ENCODE measurements around the gene RNF123.

Gene RNF123

GRCh38 chr3:49689046-49689907 lies at the start of gene RNF123, which contains the start of gene MST1:
RNF123 (plus strand) TSS chr3:49689557; CDS start chr3:49691166, 1,609 bp downstream.
MST1 (minus strand) TSS chr3:49689474; CDS start chr3:49688691, 783 bp downstream.
- peak; percentile 85 for DNase-seq (ENCODE audit: low read depth, low spot score)

- DNase-seq (ENCODE audit: low read depth, low spot score), result no peak
Measured at GRCh38 chr3:49641292-49641691, 48.1 kb upstream of the RNF123 start.

- no peak for DNase-seq (ENCODE audit: low read depth, low spot score)
Measured at GRCh38 chr3:49641921-49642707, 47.2 kb upstream of the RNF123 start.

- no peak for DNase-seq (ENCODE audit: low read depth, low spot score)
Measured at GRCh38 chr3:49642708-49643145, 46.6 kb upstream of the RNF123 start.

GRCh38 chr3:49644684-49645083 lies 44.7 kb upstream of the RNF123 start:
- DNase-seq (ENCODE audit: low read depth, low spot score), result no peak

GRCh38 chr3:49646236-49646635 lies 43.1 kb upstream of the RNF123 start:
- DNase-seq (ENCODE audit: low read depth, low spot score), result no peak

- no peak for DNase-seq (ENCODE audit: low read depth, low spot score)
Measured at GRCh38 chr3:49647741-49648140, 41.6 kb upstream of the RNF123 start.

- DNase-seq (ENCODE audit: low read depth, low spot score), result no peak
Measured at GRCh38 chr3:49648354-49649019, 40.9 kb upstream of the RNF123 start.

- no peak for DNase-seq (ENCODE audit: low read depth, low spot score)
Measured at GRCh38 chr3:49649576-49649975, 39.8 kb upstream of the RNF123 start.

GRCh38 chr3:49650177-49650576 lies 39.2 kb upstream of the RNF123 start:
- DNase-seq (ENCODE audit: low read depth, low spot score), result no peak

- no peak for DNase-seq (ENCODE audit: low read depth, low spot score)
Measured at GRCh38 chr3:49650637-49651036, 38.7 kb upstream of the RNF123 start.

- DNase-seq (ENCODE audit: low read depth, low spot score), result no peak
Measured at GRCh38 chr3:49652218-49652902, 37.0 kb upstream of the RNF123 start.

GRCh38 chr3:49652903-49653415 lies 36.4 kb upstream of the RNF123 start:
- no peak for DNase-seq (ENCODE audit: low read depth, low spot score)

GRCh38 chr3:49653621-49654020 lies 35.7 kb upstream of the RNF123 start:
- DNase-seq (ENCODE audit: low read depth, low spot score), result no peak

- no peak for DNase-seq (ENCODE audit: low read depth, low spot score)
Measured at GRCh38 chr3:49654176-49654825, 35.1 kb upstream of the RNF123 start.

GRCh38 chr3:49654955-49655556 lies 34.3 kb upstream of the RNF123 start:
- DNase-seq (ENCODE audit: low read depth, low spot score), result no peak

- no peak for DNase-seq (ENCODE audit: low read depth, low spot score)
Measured at GRCh38 chr3:49655731-49656285, 33.5 kb upstream of the RNF123 start.

GRCh38 chr3:49656541-49657112 lies 32.7 kb upstream of the RNF123 start:
- no peak for DNase-seq (ENCODE audit: low read depth, low spot score)

GRCh38 chr3:49657208-49657915 lies 32.0 kb upstream of the RNF123 start:
- DNase-seq (ENCODE audit: low read depth, low spot score), result no peak
